Uterus (tissue), 2 donors: Measurements from ENCODE around the gene HYDIN.
"Not testable (repeated sequence)": the region's sequence is repeated elsewhere in the genome, so short reads cannot be mapped to it uniquely, and the experiment has no call there.

Experiments
- CTCF ChIP-seq, 4 experiments: fragments of 200-600 bp in 2 of 4; fragments of 450-650 bp in 2 of 4; sonication (generic) in 2 of 4; IDR thresholded peaks; one replicate each; pipeline ENCODE4 v1.5.1; 2016 to 2019; ENCODE audit warnings: antibody characterized with exemption in 4 of 4, mild to moderate bottlenecking in 2 of 4, moderate library complexity in 1 of 4
- POLR2A ChIP-seq, 2 donors: fragments of 450-650 bp; IDR thresholded peaks; one replicate each; pipeline ENCODE4 v1.6.1; 2016; ENCODE audit warnings: antibody characterized with exemption in 2 of 2, mild to moderate bottlenecking in 1 of 2, moderate library complexity in 1 of 2

- TF ChIP-seq CTCF, POLR2A (IDR thresholded peaks at IDR 0.05): not testable (repeated sequence)
Measured at GRCh38 chr16:71109656-71110208, 120.8 kb downstream of the HYDIN start.
